ENCODE measurements around the gene TNFSF12. TPM values are rescaled to one million over a fixed set of nuclear protein-coding genes. Genes with fewer than 3 reads are reported as not detected.

Gene TNFSF12
- total RNA-seq, 1 experiment from 2014 or later: 7.1 TPM

- Histone ChIP-seq H3K79me1 (ENCODE audit: insufficient read depth, low read depth, low read length, poor library complexity, severe bottlenecking) (no peaks in the 10 kb centered on the region), H2BK120ac (ENCODE audit: low read depth, low read length, poor library complexity, severe bottlenecking) (no peak overlapping the region), H4K5ac (ENCODE audit: insufficient read length, low read depth, low read length) (no peak overlapping the region), H3K9ac (ENCODE audit: extremely low read depth, insufficient read length, low read length) (no peak overlapping the region), H3K23ac (ENCODE audit: insufficient read length, low read depth, low read length) (no peak overlapping the region), H3K4me2 (ENCODE audit: insufficient read depth, insufficient read length, low read length) (no peak overlapping the region), H3K27me3 (ENCODE audit: insufficient read depth, low read length) (no peaks in the 10 kb centered on the region), H3K56ac (ENCODE audit: insufficient read length, low read depth, low read length) (no peak overlapping the region), H3K14ac (ENCODE audit: insufficient read depth, low read length) (no peak overlapping the region), H2AFZ (ENCODE audit: low read length) (no peak overlapping the region), H4K8ac (replicated peaks; ENCODE audit: insufficient read length, low read depth, low read length) (no peak overlapping the region), H2BK15ac (ENCODE audit: low read depth, low read length) (no peak overlapping the region), H3K4me1 (ENCODE audit: insufficient read depth, low read length) (peaks cover 2% of the 10 kb centered on the region; the same call in 1 of the 2 replicates), H3K18ac (ENCODE audit: insufficient read length, low read depth, low read length) (no peak overlapping the region), H3K79me2 (ENCODE audit: insufficient read depth, low read length) (no peaks in the 10 kb centered on the region), H3K27ac (ENCODE audit: insufficient read length, low read depth, low read length) (no peak overlapping the region), H2AK5ac (ENCODE audit: insufficient read length, low read length) (no peak overlapping the region), H3K23me2 (ENCODE audit: insufficient read length, low read depth, low read length, poor library complexity, severe bottlenecking) (peaks cover 6% of the 10 kb centered on the region), H3K4ac (ENCODE audit: low read depth, low read length) (no peak overlapping the region), H4K20me1 (ENCODE audit: control insufficient read depth, insufficient read depth, insufficient read length) (no peaks in the 10 kb centered on the region), H4K91ac (ENCODE audit: insufficient read length, low read depth, low read length) (no peak overlapping the region), H3T11ph (ENCODE audit: low read length) (no peak overlapping the region), H2BK20ac (ENCODE audit: low read depth, low read length, poor library complexity, severe bottlenecking) (no peak overlapping the region), H2BK5ac (ENCODE audit: insufficient read length, low read length) (no peak overlapping the region), H3K9me3 (ENCODE audit: control insufficient read depth, low read depth, low read length) (no peaks in the 10 kb centered on the region), H2BK12ac (ENCODE audit: insufficient read length, low read depth, low read length) (no peak overlapping the region)
- no peak overlapping the region for H3K4me3 Mint-ChIP-seq
- DNase-seq: no peak
- peaks cover 26% of the 10 kb centered on the region for H3K27me3 Mint-ChIP-seq (ENCODE audit: low read depth)
- 0 out of 5 replicates have a peak, but pooled peaks cover 0 to 2% of the 10 kb centered on the region in 2 experiments for H3K9me3 Mint-ChIP-seq
- TF ChIP-seq CTCF (conservative IDR thresholded peaks at IDR 0.05): no peak
- peaks cover 10 to 19% of the 10 kb centered on the region in 2 experiments for H3K4me1 Mint-ChIP-seq
- H3K36me3 Mint-ChIP-seq (ENCODE audit: insufficient read depth in 1 of 3, low read depth in 3 of 3): no peaks in the 10 kb centered on the region
- no peak overlapping the region for H3K27ac Mint-ChIP-seq
- no CpG with 5 or more reads among the region's 4 CpGs for WGBS (ENCODE audit: extremely low coverage, insufficient read length, low lambda C conversion rate)
Observed at GRCh38 chr17:7551396-7551795, 2.5 kb downstream of the TNFSF12 start.

Data from H9 (cell line).